T-helper 2 cell (primary cell): ENCODE data around the gene THSD4.
A peak's percentile ranks its signal among the peaks of the same experiment; 100 is the strongest.
"Not testable (repeated sequence)": the region's sequence is repeated elsewhere in the genome, so short reads cannot be mapped to it uniquely, and the experiment has no call there.

Source experiments
- DNase-seq, 5 experiments: peaks; one replicate each; pipeline versions ENCODE4 v3.0.0 to v3.0.0-alpha.2; 2012 to 2022

THSD4 gene

DNA sequence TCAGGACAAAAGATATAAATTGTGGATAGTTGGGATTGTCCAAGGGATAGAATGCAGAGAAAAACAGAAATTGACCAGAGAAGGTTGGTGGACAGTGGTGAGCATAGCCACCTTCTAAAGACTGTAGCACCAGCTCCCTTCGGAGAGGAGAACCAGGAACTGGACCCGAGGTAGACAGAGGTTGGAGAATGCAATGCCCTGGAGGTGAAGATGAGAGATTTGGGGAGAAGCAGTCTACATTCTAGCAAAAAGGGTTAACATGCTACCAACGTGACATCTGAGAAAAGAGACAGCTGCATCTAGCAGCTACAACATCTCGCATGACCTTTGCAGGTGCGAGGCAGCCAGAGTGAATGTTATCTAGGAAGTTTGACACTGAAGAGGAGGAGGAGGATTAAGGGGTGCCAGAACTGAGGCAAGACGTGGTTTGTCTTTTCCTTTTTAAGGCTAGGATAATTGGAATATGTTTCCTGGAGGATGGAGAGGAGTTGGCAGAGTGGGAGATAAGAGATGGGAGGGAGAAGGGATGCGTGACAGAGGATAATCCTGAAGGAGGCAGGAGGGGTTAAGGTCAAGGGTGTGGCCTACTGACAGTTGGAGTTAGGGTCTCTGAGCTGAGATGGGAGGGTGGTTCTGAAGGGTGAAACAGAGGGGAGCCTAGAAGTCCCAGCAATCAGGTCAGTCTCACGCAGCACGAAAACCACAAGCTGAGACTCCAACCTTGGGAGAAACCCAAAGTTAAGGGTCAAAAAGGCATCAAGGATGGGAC is 591.4 kb downstream of the THSD4 start:
- no peak for DNase-seq

GRCh38 chr15:71707230-71708050 is 592.2 kb downstream of the THSD4 start:
- DNase-seq: no peak

DNA sequence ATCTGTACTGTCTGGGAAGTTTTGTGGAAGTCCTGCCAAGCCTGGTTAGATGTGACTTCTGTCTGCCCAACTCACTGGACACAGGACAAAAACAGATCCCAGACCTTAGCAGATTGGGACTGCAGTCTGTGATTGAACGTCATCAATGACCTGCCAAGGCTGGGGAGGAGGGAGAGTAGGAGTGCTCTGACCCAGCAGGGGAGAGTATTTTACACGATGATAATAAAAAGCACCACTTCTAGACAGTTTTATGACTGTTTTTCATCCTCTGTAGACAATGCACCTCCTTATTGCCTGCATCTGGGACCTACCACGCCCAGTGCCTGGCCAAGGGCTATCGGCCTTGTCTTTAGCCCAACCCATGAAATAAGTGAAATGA is 592.8 kb downstream of the THSD4 start:
- no peak for DNase-seq

DNA sequence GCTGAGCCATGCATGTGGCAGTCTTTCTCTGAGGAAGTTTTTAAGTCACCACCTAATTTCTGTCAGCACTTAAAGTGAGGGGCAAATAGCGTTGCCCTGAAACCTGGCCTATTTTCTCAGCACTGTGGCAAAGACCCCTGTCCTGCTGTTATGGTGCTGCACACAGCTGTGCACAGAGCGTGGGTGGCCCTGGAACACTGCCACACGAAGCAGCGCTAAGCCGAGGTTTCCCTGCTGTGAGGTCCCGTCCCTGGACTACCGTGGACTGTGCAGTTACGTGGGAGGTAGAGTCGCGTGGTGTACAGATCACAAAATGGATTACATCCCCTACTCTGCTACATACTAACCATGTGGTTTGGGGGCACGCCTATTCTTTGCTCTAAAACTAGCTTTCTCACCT is 593.5 kb downstream of the THSD4 start:
- DNase-seq: no peak

- no peak for DNase-seq
Observed at GRCh38 chr15:71709808-71710418, 594.6 kb downstream of the THSD4 start.

DNA sequence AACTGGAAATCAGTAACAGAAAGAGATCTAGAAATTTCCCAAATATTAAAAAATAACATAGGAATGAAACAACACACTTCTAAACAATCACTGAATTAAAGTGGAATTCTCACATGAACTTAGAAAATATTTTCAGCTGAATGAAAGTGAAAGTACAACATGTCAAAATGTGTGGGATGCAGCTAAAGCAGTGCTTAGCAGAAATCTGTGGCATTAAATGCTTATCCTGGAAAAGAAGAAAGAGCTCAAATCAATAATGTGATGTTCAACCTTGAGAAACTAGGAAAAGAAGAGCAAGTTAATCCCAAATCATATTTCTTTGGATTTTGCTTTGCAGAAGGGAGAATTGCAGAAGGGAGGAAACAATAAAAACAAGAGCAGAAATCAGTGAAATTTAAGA is 596.9 kb downstream of the THSD4 start:
- no peak for DNase-seq

GRCh38 chr15:71713191-71713809 is 598.0 kb downstream of the THSD4 start:
- no peak for DNase-seq

GRCh38 chr15:71715914-71716313 is 600.6 kb downstream of the THSD4 start:
- DNase-seq: no peak

- no peak for DNase-seq
Observed at GRCh38 chr15:71716990-71717389, 601.7 kb downstream of the THSD4 start.

GRCh38 chr15:71718116-71718910 is 603.0 kb downstream of the THSD4 start:
- no peak for DNase-seq

DNA sequence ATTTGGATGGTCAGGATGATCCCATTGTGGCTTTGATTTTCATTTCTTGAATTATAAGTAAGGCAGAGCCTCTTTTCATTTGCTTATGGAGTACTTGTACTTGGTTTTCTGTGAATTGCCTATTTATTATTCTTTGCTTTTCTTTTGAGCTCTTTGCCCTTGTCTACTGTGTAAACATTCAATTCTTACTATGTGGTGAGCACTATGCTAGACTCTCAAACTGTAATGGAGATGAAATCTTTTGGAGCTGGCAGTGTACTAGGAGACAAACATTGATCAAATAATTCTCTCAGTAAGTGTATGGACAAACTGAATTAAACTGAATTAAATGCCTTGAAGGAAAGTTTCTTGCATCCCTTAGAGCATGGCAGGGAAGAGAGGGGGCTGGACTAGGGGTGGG is 608.1 kb downstream of the THSD4 start:
- no peak for DNase-seq

- DNase-seq: not testable (repeated sequence)
Observed at GRCh38 chr15:71725207-71725955, 610.1 kb downstream of the THSD4 start.

DNA sequence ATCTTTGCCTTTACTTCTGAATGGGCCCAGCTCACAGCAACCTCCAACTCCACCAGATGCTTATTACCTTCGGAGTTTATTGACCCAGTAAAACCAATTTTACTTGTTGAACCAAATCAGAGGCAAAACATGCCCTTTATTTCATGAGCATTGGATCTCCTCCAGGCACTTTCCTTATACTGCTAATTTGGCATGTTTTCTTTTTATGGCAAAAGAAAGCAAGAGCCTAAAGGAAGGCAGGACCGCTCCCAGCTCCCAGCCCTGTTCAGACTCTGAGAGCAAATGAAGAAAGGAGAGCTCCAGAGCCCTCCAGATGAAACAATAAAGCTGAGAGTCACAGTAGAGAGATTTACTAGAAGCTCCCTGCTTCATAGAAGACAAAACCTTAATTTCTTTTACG is 613.6 kb downstream of the THSD4 start:
- DNase-seq: no peak

DNA sequence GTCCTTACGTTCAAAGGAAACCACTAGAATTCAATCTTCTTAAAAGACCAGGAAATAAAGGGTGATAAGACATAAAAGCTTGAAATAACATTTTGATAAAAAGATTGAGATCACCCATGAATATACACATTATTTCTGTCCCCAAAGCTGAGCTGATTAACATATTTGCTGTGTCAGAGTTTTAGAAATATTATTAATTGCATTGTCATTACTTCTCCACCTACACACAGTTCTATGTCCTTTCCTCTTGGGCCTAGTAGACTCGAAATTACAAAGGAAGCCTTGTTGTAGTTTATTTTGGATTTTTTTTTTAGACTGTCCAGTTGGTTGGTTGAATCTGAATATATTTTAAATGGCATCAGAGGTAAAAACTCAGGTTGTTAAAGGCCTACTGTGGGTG is 614.0 kb downstream of the THSD4 start:
- no peak for DNase-seq

- DNase-seq: peak in 1 of 5 experiments; percentile 63
Observed at GRCh38 chr15:71730277-71731144, 615.2 kb downstream of the THSD4 start.

GRCh38 chr15:71732636-71733035 is 617.4 kb downstream of the THSD4 start:
- no peak for DNase-seq

DNA sequence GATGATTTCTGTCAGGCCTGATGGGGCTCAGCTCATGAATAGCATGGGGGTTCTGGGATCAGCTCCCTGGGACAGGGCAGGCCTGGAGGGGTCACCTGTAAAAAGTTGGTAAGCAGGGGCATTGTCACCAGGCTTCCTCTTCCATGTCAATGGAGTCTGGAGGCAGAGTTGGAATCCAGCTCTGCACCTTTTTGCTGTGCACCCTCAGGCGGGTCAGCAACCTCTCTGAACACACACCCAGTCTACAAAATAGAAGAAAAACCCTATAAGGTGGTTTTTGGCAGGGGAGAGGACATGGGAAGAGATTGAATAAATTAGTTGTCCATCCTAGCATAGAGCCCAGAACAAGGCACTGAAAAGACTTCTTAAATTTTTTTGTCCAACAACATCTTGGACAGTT is 617.9 kb downstream of the THSD4 start:
- no peak for DNase-seq

DNA sequence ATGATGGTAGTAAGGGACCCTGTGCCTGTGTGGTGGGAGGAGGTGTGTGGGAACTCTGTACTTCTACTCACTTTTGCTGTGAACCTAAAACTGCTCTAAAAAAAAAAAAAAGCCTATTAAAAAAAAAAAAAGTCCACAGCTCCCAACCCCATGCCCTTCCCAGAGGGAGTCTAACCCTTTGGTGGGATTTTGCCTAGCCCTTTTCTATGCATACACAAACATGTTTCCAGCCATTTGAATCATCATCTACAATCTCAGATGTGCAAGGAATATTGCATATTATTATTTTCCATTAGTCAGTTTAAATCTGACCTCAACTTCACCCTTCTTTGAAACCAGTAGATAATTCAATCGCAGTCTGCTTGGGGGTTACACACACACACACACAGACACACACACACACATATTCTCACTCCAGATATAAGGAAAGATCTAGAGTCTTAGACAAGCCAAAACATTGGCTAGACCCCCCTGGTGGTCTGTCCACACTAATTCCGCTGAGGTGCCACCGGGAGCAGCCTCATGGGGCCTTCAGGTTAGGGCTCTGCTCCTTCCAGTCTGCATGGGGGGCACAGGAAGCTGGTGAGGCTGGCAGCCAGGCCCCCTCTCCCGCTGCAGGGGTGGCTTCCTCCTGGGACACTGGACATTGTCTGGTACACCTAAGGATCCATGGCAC is 619.6 kb downstream of the THSD4 start:
- DNase-seq: no peak

GRCh38 chr15:71735385-71735757 is 620.1 kb downstream of the THSD4 start:
- DNase-seq: no peak
